GM12873 (cell line): Measurements from ENCODE around the gene LRRC59.

Experiments used
- CTCF ChIP-seq: IDR thresholded peaks from 2 replicates; pipeline ENCODE4 v1.5.1; 2012; ENCODE audit warnings: low read depth, mild to moderate bottlenecking, moderate library complexity, low read length, control low read depth; ENCODE audit not compliant: insufficient read depth; ENCODE audit errors: missing control alignments

The LRRC59 gene

GRCh38 chr17:50397919-50398285 is 579 bp upstream of the LRRC59 start:
- TF ChIP-seq CTCF: no peak

- TF ChIP-seq CTCF: no peak
Measured at GRCh38 chr17:50396261-50397110, 837 bp downstream of the LRRC59 start.

- no peak for TF ChIP-seq CTCF
Measured at GRCh38 chr17:50394711-50395110, 2.6 kb downstream of the LRRC59 start.

- no peak for TF ChIP-seq CTCF
Measured at GRCh38 chr17:50393700-50394099, 3.6 kb downstream of the LRRC59 start.

- no peak for TF ChIP-seq CTCF
Measured at GRCh38 chr17:50392621-50393020, 4.7 kb downstream of the LRRC59 start.

- no peak for TF ChIP-seq CTCF
Measured at GRCh38 chr17:50389534-50389933, 7.8 kb downstream of the LRRC59 start.

GRCh38 chr17:50388728-50389127 is 8.6 kb downstream of the LRRC59 start:
- no peak for TF ChIP-seq CTCF
